Fibroblast of skin of back (primary cell): ENCODE measurements around the gene ARSI.
A peak's percentile ranks its signal among the peaks of the same experiment; 100 is the strongest.

Source experiments
- DNase-seq: peaks from one replicate; pipeline ENCODE4 v3.0.0-alpha.2; 2013

Gene ARSI

DNA sequence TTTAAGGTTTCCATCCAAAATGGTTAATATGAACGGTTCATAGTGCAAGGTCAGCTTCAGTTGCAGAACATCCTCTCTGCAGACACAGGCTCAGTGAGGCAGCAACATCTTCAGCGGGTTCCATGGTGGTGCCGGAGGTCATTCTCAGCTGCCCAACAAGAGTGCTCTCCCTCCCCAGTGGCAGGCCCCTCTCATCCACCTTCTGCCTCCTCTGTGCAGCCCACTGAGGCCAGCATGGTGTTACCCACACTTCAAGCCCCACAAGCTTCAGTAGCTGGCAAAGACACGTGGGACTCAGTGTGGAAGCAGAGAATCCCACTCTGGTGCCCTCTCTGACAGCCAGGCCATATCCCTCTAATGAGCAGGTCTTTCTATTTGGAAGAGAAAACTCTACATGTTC, 4.1 kb upstream of the ARSI start:
- DNase-seq, result no peak

DNA sequence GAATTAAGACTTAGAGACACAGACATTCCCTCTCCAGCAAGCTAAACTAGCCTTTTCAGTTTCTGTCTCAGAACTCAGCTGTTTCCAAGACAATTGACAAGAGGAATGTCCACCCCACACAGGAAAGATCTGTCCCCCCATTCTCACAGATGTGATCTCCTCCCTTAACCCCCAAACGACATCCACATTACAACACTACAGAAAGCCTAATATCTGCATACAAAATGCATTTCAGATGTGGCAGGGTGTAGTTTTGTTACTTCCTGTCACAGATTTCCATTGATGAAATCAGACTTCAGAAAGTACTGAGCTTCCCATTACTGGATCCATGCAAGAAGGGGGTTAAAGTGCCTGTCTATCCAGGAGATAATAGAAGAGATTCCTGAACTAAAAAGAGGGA, 2.9 kb upstream of the ARSI start:
- no peak for DNase-seq

DNA sequence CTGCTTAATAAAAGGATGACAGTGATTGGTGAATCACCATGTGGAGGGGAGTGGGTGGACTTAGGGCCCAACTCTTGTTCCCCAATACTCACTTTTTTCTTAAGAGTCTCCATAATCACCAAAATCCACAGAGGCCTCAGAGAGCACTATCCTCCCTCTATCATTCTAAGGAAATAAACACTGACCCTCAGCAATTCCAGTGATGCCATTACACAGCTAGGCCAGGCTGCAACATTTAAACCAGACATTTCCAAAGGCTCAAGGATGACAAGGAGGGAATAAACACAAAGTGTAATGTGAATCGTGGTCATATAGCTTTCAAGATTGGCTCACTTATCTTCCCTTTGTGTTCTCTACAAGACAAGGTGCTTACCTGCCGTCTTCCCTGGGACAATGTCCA, 2.4 kb upstream of the ARSI start:
- DNase-seq, result no peak

DNA sequence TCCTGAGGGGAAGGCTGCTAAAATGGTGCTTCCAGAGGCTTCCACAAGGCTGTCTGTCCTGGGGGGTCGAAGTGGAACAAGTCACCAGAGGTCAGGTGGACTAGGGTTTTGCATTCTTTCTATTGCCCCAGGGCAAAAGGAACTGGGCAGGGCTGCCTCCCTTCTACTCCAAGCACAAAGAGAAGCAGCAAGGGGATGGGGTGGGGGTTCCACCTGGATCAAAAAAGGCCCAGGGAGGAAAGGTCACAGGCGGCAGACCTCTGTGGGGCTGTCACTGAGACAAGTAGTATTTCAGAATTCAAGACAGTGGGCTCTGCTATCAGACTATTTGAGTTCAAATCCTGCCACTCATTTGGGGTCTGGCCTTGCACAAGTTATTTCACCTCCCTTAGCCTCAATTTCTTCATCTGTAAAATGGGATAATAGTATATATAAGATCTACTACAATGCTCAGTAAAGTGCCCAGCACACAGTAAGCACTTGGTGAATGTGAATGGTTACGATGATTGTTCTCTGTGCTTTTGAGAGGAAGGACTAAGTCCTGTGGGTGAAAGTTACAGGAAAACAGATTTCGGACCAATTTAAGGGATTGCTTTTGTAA, 1.9 kb upstream of the ARSI start:
- no peak for DNase-seq

- no peak for DNase-seq
These were observed 1.1 kb upstream of the ARSI start for GRCh38 chr5:150303660-150304386.

GRCh38 chr5:150303070-150303615, 438 bp upstream of the ARSI start:
- no peak for DNase-seq

DNA sequence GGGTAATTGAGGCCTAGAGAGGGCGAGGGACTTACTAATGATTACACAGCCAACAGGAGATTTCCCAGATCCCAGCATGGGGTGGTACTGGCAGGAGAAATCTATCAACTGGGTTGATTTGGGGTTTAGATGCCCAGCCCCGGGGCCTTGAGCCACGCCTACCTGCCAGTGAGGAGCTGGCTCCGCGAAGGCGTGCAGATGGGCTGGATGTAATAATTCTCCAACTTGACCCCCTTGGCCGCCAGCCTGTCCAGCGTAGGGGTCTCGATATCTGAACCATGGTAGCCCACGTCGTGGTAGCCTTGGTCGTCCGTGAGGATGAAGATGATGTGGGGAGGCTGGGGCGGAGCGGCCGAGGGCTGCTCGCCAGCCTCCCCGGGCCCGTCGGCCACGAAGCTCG, 804 bp downstream of the ARSI start:
- DNase-seq, result no peak

DNA sequence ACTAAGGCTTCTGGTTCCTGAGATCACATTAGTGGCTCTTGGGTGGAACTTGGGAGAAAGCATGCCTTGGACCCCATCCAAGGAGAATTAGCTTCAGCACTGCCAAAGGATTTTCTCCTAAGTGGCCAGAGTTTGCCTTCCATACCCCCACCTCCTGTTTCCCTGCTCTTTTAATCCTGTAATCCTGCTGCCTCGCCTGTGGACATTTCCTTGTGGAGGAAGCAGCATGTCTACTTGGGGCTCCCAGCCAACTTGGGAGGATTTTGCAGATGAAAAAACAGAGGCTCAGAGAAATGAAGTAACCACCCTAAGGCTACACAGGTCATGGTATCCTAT, 1.6 kb downstream of the ARSI start:
- peak; percentile 51 for DNase-seq

DNA sequence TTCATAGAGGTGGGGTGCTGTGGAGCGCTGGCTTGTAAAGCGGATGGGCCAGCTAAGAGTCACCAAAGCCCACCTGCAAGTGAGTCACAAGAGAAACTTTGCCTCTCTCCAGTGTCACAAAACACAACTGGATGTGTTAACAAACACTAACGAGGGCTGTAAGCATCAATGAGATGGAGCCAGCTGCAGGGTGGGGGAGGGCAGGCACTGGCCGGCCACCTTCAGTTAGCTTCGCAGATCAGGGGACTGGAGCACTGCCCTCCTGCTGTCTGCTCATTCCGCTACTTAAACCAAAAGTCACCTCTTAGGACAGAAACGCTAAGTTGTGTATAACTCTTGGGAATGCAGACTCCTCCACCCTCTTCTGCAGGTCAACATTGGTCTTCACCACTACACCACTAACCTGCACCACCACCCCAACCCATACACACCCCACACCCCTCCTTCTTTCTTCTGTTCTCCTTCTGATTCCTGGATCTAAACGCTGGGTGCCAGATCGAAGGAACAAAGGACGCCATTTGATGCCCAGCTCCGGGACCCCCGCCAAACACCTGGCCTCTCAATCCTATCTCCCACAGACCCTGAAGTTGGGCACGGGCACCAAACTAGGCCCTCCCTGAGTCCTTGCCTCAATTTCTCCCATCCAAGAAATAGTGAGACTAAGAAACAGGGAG, 2.1 kb downstream of the ARSI start:
- DNase-seq, result no peak

DNA sequence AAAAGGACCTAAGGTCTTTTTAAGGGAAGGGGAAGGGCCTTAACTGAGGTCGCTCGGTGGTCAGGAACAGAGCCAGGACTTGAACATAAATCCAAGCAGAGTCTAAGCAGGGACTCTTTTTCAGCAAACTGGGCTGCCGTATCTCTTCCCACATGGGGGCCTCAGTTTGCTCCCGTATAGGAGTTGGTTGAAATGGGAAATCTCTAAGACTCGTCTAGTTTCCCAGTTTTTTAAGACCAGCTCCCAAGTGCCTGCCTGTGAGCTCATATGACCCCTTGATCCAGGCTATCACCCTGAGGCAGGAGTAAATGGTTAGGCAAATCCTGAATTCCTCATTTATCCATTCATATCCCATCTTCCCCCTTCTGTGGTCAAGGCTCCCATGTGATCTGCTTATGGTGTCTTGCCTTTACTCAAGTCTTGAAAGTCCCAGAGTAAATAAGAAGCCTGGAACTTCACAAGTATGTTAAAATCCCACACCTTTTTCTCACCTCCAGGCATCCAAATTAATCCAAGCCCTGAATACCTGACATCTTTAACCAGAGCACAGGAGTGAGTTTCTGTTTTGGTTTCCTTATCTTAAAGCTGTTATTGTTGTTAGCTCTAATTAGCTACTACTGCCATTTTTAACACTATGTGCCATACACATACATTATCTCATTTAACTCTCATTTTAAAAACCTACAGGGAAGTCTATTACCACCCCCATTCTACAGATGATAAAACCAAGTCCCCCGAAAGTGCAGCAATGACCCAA, 3.0 kb downstream of the ARSI start:
- no peak for DNase-seq

DNA sequence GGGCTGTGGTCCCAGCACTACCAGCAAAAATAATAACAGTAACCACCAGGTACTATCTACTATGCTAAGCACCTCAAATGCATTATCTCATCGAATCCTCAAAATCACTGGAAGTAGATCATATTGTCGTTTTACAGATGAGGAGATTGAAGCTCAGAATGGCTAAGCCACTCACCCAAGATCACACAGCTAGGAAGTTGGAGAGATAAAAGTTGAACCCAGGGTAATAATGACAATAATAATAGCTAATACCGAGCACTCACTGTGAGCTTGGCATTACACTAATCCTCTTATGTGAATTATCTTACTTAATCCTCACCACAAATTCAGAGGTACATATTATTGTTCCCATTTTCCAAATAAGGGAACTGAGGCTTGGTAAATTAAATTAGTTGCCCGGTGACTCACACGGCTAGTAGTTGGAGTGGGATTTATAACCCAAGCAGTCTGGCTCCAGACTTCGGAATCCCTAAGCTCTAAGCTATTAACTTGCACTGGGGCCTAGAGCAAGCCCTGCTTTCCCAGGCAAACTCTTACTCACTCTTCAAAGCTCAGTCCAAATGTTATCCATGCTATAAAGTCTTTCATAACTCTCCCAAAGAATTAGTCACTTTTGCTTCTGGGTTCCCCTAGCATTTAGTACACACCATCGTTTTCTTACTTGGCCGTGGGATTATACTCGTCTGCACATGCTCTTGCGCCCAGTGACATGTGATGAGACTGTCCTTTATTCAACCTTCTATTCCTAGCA, 3.8 kb downstream of the ARSI start:
- DNase-seq, result peak; percentile 95

DNA sequence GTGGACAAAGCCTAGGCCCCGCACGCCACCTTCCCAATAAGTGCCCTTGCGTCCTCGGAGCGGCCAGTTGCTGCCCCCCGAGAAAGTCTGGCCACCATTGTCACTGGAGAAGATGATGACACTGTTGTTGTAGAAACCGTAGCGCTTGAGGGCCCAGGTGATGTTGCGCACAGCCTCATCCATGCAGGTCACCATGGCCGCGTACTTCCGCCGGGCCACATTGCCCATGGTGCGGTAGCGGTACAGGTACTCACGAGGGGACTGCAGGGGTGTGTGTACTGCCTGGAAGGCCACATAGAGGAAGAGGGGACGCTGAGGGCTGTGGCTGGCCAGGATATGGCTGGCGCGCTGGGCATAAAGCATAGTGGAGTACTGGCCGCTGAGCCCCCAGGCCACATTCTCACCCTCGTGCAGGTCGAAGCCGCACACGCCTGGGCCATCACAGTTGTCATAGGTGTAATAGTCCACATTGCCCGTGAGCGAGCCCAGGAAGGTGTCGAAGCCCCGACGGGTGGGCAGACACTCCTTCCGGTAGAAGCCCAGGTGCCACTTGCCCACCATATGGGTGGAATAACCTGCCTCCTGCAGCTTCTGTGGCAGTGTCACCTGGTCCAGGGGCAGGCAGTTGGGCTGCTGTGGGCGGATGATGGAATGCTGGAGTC, 4.6 kb downstream of the ARSI start:
- no peak for DNase-seq

- DNase-seq, result no peak
These were observed 5.3 kb downstream of the ARSI start for GRCh38 chr5:150297236-150297890.

- no peak for DNase-seq
These were observed 6.2 kb downstream of the ARSI start for GRCh38 chr5:150296496-150296895.

DNA sequence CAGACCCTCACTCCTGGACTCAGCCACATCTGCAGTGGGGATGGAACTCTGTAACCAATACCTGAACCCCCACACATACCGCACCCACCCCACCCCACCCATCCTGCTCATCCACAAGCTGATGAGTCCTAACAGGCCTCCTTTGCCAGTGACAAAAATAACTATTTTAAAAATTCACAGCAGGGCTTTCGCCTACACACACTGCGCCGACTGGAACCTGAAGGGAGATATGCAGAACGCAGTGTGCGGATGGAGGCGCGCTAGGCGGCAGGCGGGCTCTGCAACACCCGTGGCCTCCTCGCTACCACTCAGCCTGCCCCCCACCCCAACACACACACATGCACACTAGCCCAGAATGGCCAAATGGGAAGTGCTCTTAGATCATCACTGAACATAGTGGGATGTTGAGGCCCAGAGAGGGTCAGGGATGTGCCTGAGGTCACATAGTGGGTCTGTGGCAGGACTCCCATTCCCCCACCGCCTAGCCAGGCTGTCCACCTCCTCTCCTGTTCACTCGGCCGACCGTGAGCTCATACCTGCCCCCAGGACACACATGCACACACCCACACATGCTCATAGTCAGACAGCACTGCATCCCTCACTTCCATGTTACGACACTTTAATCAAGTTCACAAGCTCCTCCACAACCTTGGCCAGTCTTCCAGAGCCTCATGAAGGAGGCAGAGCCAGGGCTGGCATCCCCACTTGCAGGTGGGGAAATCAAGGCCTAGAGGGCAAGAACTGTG, 6.8 kb downstream of the ARSI start:
- no peak for DNase-seq

DNA sequence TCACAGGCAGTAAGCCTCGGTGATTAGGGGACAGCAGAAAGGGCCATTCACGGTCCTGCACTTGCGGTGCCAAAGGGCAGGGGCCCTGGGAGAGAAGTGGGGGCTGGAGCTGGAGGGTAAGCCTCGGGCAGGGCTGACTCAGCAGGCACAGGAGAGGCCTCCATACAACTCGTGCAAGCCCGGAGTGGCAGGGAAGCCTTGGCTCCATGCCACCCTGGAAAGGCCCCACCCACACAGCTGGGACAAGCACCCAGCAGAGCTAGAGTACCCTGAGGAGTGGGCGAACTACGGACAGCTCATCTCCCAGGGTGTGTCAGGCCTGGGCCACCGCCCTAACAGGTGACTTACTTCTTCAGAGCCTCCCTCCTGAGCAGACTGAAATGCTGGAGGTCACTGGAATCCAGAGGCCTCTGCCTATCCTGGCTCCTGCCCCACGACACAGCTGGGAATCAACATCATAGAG, 7.5 kb downstream of the ARSI start:
- peak; percentile 58 for DNase-seq

DNA sequence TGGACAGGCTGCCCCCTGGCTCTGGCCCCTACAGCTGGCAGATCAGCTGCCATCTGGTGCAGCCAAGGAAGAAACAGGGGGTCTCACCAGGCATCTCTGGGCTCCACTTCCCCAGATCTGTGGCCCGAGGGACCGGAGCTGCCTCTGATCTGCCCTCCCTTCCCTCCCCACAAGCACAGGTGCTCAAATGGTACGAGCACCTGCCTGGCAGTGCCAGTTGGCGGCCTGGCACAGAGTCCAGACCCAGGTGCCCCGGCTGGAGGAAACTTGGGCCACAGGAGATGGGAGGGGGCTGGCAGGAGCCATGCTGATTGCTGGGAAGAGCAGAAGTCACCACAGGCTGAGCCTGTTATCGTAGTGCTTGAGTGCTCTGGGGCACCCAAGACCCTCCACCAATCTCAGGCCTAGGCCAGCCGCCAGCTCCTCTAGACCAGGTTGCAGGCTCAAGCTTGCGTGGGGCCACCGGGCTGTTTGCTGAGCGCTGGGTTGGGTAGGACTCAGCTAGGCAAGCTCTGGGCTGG, 8.1 kb downstream of the ARSI start:
- no peak for DNase-seq

DNA sequence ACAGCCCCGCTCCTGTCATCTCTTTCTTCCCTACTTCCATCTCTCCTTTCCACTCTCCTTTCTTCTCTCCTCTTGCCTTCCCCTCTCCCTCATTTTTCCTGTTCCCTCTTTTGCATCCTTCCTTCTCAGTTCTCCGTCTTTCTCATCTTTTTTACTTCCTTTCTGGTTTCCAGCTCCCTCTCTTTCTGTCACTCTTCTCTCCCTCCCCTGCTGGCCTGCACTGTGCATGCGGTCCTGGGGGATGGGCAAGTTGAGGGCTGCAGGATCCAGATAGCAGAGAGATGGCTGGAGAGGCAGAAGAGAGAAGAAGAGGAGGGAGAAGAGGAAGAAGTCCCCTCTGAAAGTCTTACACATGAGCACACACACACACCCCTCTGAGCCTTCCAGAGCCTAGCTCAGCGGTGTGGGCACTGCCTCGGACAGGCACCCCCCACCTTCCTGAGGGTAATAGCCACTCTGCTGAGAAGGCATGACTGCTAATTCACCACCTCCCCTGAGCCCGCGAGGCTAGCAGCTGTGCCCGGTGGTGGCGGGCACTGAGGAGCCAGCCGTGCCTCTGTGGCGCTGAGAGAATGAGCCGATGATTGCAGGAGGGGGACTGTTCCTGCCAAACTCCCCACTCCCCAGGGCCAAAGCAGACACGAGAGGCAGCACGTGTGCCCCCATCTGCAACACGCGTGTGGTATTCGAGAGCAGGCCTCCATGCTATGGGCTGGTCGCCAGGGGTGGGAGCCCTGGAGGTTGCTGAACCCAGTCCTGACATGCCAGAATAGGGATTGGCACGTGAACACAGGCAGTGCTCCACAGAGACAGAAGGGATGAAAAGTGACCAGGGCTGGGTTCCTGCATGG, 9.4 kb downstream of the ARSI start:
- DNase-seq, result no peak
